Measurements from ENCODE around the gene TMC6. TPM values are rescaled to one million over a fixed set of nuclear protein-coding genes. Genes with fewer than 3 reads are reported as not detected.

TMC6 gene
- total and polyA plus RNA-seq, 4 donors = 5.5 to 63.2 (median 21.4) TPM

DNA sequence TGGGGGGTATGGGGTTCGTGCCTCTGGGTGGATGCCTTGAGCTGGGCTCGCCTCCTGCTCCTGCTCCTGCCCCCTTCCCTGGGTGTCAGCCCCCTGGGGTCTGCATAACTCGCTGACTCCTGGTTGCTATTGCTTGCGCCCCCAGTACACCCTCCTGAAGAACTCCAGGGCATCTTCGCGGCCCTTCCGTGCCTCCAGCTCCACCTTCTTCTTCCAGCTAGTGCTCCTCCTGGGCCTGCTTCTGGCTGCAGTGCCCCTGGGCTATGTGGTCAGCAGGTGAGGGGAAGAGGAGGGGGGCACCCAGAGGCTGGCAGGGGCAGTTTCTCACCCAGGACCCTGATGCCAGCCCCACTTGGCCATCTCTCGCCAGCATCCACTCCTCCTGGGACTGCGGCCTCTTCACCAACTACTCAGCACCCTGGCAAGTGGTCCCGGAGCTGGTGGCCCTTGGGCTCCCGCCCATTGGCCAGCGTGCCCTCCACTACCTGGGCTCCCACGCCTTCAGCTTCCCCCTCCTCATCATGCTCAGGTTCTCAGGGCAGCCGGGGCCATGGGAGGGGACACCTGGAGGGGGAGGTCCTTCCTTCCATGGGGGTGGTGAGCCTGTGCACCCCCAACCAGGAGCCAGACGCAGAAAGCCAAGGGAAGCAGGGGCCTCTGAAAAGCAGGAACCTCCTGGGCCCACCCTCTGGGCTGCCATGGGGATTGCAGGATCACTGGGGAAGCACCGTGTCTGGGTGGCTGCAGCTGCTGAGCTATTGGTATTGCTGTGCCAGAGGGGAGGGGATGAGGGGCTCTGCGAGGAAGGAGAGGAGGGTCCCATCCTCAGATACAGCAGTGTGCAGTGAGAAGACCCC is 9.9 kb upstream of the TMC6 start:
- no peak overlapping the region for H3K4me3 ChIP-seq (ENCODE audit: low read length in 2 of 2)
- H3K4me1 ChIP-seq (ENCODE audit: control insufficient read depth in 1 of 2, insufficient read depth in 2 of 2, low read length in 2 of 2) = no peaks in the 10 kb centered on the region
- ATAC-seq (ENCODE audit: low FRiP score) (no peak), DNase-seq (no peak)
- H3K36me3 ChIP-seq (ENCODE audit: control insufficient read depth in 1 of 2, insufficient read depth in 2 of 2, low read length in 1 of 2) = no peaks in the 10 kb centered on the region
- H3K27ac ChIP-seq (ENCODE audit: low read depth in 1 of 2, low read length in 2 of 2) = no peak overlapping the region
- no peaks in the 10 kb centered on the region for H3K27me3 ChIP-seq (ENCODE audit: control insufficient read depth in 1 of 2, insufficient read depth in 2 of 2, low read length in 1 of 2)
- intact Hi-C loops (cut with DNase I) = no loop called here
- no peaks in the 10 kb centered on the region for H3K9me3 ChIP-seq (ENCODE audit: control insufficient read depth, low read length)
- 87 to 90% methylated on average over 17 of the region's 17 CpGs for WGBS, 2 donors

DNA sequence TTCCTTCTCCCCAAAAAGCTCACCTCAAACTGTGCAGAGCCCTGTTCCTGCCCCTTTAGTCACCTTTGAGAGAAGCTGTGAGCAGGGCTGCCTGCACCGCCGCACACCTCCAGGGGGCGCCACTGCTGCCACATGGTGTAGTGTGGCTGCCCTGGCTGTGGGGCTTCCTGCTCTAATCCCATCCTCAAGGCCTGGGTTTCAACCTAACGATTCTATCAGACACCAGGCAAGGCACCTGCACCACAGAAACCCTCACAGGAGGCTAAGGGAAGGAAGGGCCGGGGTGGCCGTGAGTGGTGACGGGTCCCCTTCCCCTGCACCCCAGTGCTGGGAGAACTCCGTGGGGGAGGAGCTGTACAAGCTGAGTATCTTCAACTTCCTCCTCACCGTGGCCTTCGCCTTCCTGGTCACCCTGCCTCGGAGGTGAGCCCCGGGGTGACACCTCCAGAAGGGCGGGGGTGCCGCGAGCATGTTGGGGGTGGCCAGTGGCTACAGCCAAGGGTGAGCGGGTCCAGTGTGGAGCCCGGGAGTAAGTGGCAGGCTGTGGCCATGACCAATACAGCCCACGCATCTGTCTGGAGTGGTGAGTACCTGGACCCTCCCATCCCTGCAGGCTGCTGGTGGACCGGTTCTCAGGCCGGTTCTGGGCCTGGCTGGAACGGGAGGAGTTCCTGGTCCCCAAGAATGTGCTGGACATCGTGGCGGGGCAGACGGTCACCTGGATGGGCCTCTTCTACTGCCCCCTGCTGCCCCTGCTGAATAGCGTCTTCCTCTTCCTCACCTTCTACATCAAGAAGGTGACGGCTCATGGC is 9.0 kb upstream of the TMC6 start:
- H3K27me3 ChIP-seq (ENCODE audit: control insufficient read depth in 1 of 2, insufficient read depth in 2 of 2, low read length in 1 of 2) = no peaks in the 10 kb centered on the region
- no peaks in the 10 kb centered on the region for H3K9me3 ChIP-seq (ENCODE audit: control insufficient read depth, low read length)
- DNase-seq = no peak
- intact Hi-C loops (cut with DNase I) = no loop called here
- no peaks in the 10 kb centered on the region for H3K36me3 ChIP-seq (ENCODE audit: control insufficient read depth in 1 of 2, insufficient read depth in 2 of 2, low read length in 1 of 2)
- no peak overlapping the region for H3K27ac ChIP-seq (ENCODE audit: low read depth in 1 of 2, low read length in 2 of 2)
- H3K4me3 ChIP-seq (ENCODE audit: low read length in 2 of 2) = no peak overlapping the region
- no peak for ATAC-seq (ENCODE audit: low FRiP score)
- no peaks in the 10 kb centered on the region for H3K4me1 ChIP-seq (ENCODE audit: control insufficient read depth in 1 of 2, insufficient read depth in 2 of 2, low read length in 2 of 2)
- 78 to 79% methylated on average over 23 to 26 of the region's 26 CpGs for WGBS, 2 donors

DNA sequence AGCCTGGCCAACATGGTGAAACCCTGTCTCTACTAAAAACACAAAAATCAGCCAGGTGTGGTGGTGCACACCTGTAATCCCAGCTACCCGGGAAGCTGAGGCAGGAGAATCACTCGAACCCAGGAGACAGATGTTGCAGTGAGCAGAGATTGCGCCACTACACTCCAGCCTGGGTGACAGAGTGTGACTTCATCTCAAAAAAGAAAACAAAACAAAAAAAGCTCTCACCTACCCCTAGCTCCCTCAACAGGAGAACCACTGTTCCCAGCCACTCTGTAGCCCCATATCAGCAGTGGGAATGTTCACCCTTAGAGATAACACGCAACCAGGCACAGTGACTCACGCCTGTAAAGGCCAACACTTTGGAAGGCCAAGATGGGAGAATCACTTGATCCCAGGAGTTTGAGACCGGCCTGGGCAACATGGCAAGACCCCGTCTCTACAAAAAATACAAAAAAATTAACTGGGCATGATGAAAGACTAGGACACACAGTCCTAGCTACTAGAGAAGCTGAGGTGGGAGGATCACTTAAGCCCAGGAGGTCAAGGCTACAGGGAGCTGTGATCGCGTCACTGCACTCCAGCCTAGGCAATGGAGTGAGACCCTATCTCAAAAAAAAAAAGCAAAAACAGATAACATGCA is 7.4 kb upstream of the TMC6 start:
- ATAC-seq (ENCODE audit: low FRiP score) = no peak
- H3K27me3 ChIP-seq (ENCODE audit: control insufficient read depth in 1 of 2, insufficient read depth in 2 of 2, low read length in 1 of 2) = no peaks in the 10 kb centered on the region
- intact Hi-C loops (cut with DNase I) = no loop called here
- WGBS, 2 donors = 92 to 93% methylated on average over 9 of the region's 9 CpGs
- no peak for DNase-seq
- no peak overlapping the region for H3K27ac ChIP-seq (ENCODE audit: low read depth in 1 of 2, low read length in 2 of 2)
- H3K4me3 ChIP-seq (ENCODE audit: low read length in 2 of 2) = no peak overlapping the region
- H3K36me3 ChIP-seq (ENCODE audit: control insufficient read depth in 1 of 2, insufficient read depth in 2 of 2, low read length in 1 of 2) = no peaks in the 10 kb centered on the region
- H3K9me3 ChIP-seq (ENCODE audit: control insufficient read depth, low read length) = no peaks in the 10 kb centered on the region
- no peaks in the 10 kb centered on the region for H3K4me1 ChIP-seq (ENCODE audit: control insufficient read depth in 1 of 2, insufficient read depth in 2 of 2, low read length in 2 of 2)

DNA sequence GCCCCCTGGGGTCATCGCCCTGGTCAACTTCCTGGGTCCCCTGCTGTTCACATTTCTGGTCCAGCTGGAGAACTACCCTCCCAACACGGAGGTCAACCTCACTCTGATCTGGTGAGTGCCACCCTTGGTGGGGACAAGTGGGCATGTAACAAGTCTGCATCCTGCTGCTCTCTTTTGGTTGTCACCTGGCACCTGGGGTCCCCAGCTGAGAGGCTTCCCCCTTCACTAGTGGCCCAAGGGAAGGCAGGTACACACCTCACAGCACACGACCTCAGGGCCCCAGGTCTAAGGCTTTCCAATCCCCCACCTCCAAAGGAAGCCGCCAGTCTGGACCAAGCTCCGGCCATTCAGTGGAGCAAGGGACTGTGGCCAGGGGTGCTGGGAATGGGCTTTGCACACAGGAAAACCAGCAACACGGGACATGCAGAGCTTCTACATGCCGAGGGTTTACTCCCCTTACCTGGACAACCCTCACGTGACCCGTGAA is 6.4 kb upstream of the TMC6 start:
- WGBS, 2 donors = 85 to 87% methylated on average over 9 of the region's 9 CpGs
- Histone ChIP-seq H3K4me3 (ENCODE audit: low read length in 2 of 2) (no peak overlapping the region), H3K27me3 (ENCODE audit: control insufficient read depth in 1 of 2, insufficient read depth in 2 of 2, low read length in 1 of 2) (no peaks in the 10 kb centered on the region), H3K27ac (ENCODE audit: low read depth in 1 of 2, low read length in 2 of 2) (no peak overlapping the region), H3K9me3 (ENCODE audit: control insufficient read depth, low read length) (no peaks in the 10 kb centered on the region), H3K4me1 (ENCODE audit: control insufficient read depth in 1 of 2, insufficient read depth in 2 of 2, low read length in 2 of 2) (no peaks in the 10 kb centered on the region), H3K36me3 (ENCODE audit: control insufficient read depth in 1 of 2, insufficient read depth in 2 of 2, low read length in 1 of 2) (no peaks in the 10 kb centered on the region)
- no peak for DNase-seq
- intact Hi-C loops (cut with DNase I) = no loop called here
- no peak for ATAC-seq (ENCODE audit: low FRiP score)

DNA sequence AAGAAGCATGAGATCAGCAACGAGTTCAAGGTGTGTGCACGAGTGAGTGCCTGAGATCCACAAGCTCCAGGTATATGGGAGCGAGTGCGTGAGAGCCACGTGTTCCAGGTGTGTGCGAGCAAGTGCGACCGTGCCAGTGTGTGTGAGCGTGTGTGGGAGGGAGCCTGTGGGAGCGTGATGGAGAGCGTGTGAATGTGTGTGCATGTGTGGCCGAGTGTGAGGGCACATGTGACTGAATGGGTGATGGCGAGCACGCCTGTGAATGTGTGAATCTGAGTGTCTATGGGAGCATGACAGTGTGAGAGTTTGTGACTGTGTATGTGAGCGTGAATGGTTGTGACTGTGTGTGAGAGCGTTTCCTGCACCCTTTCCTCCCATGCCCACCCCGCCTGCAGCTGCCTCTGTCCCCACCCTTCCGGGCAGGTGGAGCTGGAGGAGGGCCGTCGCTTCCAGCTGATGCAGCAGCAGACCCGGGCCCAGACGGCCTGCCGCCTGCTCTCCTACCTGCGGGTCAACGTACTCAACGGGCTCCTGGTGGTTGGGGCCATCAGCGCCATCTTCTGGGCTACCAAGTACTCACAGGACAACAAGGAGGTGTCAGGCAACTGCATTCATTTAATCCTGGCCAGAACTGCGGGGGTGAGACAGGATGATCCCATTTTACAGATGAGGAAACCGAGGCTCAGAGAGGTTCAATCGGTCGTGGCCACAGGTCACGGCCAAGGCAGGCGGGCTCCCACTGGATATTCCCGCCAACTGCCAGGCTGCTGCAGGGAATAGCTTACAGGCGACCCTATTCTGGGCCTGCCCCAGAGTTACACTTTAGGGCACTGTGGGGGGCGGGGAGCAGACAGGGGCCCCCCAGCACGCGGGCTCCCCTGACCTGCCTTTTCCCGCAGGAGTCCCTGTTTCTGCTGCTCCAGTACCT is 5.7 kb upstream of the TMC6 start:
- no peak overlapping the region for H3K27ac ChIP-seq (ENCODE audit: low read depth in 1 of 2, low read length in 2 of 2)
- ATAC-seq (ENCODE audit: low FRiP score) = no peak
- no peaks in the 10 kb centered on the region for H3K4me1 ChIP-seq (ENCODE audit: control insufficient read depth in 1 of 2, insufficient read depth in 2 of 2, low read length in 2 of 2)
- no peaks in the 10 kb centered on the region for H3K9me3 ChIP-seq (ENCODE audit: control insufficient read depth, low read length)
- 81 to 82% methylated on average over 39 of the region's 39 CpGs for WGBS, 2 donors
- intact Hi-C loops (cut with DNase I) = no loop called here
- no peaks in the 10 kb centered on the region for H3K36me3 ChIP-seq (ENCODE audit: control insufficient read depth in 1 of 2, insufficient read depth in 2 of 2, low read length in 1 of 2)
- H3K27me3 ChIP-seq (ENCODE audit: control insufficient read depth in 1 of 2, insufficient read depth in 2 of 2, low read length in 1 of 2) = no peaks in the 10 kb centered on the region
- H3K4me3 ChIP-seq (ENCODE audit: low read length in 2 of 2) = no peak overlapping the region
- peak; percentile 65 to 76 for DNase-seq

DNA sequence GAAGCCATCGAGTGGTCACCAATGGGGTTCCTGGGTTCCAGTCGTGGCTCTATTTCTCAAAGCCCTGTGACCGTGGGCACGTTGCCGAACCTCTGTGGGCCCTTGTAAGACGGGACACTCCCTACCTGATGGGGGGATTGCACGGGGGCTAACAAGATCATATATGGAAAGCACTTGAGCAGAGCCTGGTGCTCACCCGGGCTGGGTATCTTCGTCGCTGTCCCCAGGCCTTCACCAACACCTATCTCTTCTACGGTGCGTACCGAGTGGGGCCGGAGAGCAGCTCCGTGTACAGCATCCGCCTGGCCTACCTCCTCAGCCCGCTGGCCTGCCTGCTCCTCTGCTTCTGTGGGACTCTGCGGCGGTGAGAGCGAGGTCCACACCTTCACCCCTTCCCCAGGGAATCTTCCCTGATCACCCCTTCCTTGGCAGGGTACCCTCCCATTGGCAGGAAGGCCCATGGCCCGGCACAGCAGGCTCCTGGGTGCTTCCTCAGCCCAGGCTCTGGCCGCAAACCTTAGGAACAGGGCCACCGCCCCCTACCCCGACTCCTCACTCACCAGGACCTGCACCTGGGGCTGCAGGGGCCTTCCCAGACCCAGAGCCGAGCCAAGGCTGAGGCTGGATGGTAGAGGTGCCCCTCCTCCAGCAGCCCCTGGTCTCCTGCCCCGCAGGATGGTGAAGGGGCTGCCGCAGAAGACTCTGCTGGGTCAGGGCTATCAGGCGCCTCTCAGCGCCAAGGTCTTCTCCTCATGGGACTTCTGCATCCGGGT is 4.8 kb upstream of the TMC6 start:
- H3K4me1 ChIP-seq (ENCODE audit: control insufficient read depth in 1 of 2, insufficient read depth in 2 of 2, low read length in 2 of 2) = no peaks in the 10 kb centered on the region
- H3K27me3 ChIP-seq (ENCODE audit: control insufficient read depth in 1 of 2, insufficient read depth in 2 of 2, low read length in 1 of 2) = no peaks in the 10 kb centered on the region
- intact Hi-C loops (cut with DNase I) = no loop called here
- H3K36me3 ChIP-seq (ENCODE audit: control insufficient read depth in 1 of 2, insufficient read depth in 2 of 2, low read length in 1 of 2) = no peaks in the 10 kb centered on the region
- ATAC-seq (ENCODE audit: low FRiP score) (no peak), DNase-seq (no peak)
- no peaks in the 10 kb centered on the region for H3K9me3 ChIP-seq (ENCODE audit: control insufficient read depth, low read length)
- no peak overlapping the region for H3K27ac ChIP-seq (ENCODE audit: low read depth in 1 of 2, low read length in 2 of 2)
- WGBS, 2 donors = 93 to 94% methylated on average over 30 of the region's 30 CpGs
- H3K4me3 ChIP-seq (ENCODE audit: low read length in 2 of 2) = no peak overlapping the region

DNA sequence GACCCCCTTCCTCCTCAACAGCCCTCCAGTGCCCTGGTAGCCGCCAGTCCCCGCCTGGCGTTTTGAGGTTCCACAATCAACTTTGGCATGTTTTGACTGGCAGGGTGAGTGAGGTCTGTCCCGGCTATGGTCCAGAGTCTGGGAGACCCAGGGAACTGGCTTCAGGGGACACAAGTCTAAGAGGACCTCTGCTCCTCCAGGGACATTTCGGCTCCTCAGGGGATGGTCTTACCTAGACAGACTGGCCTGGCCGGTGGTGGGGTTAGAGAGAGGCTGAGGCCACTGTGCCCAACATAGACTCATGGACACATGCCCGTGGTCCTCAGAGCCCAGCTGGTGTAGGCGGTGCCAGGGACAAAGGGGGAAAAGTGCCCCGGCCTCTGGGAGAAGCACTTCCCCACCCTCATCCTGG is 4.2 kb upstream of the TMC6 start:
- no peaks in the 10 kb centered on the region for H3K27me3 ChIP-seq (ENCODE audit: control insufficient read depth in 1 of 2, insufficient read depth in 2 of 2, low read length in 1 of 2)
- no peaks in the 10 kb centered on the region for H3K4me1 ChIP-seq (ENCODE audit: control insufficient read depth in 1 of 2, insufficient read depth in 2 of 2, low read length in 2 of 2)
- no peak overlapping the region for H3K4me3 ChIP-seq (ENCODE audit: low read length in 2 of 2)
- no peak overlapping the region for H3K27ac ChIP-seq (ENCODE audit: low read depth in 1 of 2, low read length in 2 of 2)
- DNase-seq (no peak), ATAC-seq (ENCODE audit: low FRiP score) (no peak)
- H3K9me3 ChIP-seq (ENCODE audit: control insufficient read depth, low read length) = no peaks in the 10 kb centered on the region
- 39 to 42% methylated on average over 9 of the region's 9 CpGs for WGBS, 2 donors
- H3K36me3 ChIP-seq (ENCODE audit: control insufficient read depth in 1 of 2, insufficient read depth in 2 of 2, low read length in 1 of 2) = no peaks in the 10 kb centered on the region
- intact Hi-C loops (cut with DNase I) = no loop called here
